HepG2 (cell line): ENCODE measurements around the gene ZNF771. TPM values are rescaled to one million over a fixed set of nuclear protein-coding genes. Genes with fewer than 3 reads are reported as not detected.

Experiments used
- ARNTL ChIP-seq: sonication (generic); formaldehyde crosslinking; IDR thresholded peaks from 2 replicates; pipeline ENCODE4 v1.4.0; 2020; ENCODE audit warnings: mild to moderate bottlenecking, missing genetic modification reagents
- DNMT3B ChIP-seq: conservative IDR thresholded peaks from 2 replicates; pipeline ENCODE4 v1.6.1; 2016; ENCODE audit warnings: missing biosample characterization, control low read depth
- DR1 ChIP-seq: sonication (generic); formaldehyde crosslinking; IDR thresholded peaks from 2 replicates; pipeline ENCODE4 v1.8.0; 2021; ENCODE audit warnings: mild to moderate bottlenecking, missing genetic modification reagents, inconsistent platforms
- KDM6A ChIP-seq: IDR thresholded peaks from 2 replicates; pipeline ENCODE4 v1.6.1; 2016; ENCODE audit warnings: low read depth
- KMT2A ChIP-seq: sonication (generic); formaldehyde crosslinking; IDR thresholded peaks from 2 replicates; pipeline ENCODE4 v1.4.0; 2020; ENCODE audit warnings: missing genetic modification reagents
- TFAP4 ChIP-seq: sonication (generic); IDR thresholded peaks from 2 replicates; pipeline ENCODE4 v1.6.1; 2016; ENCODE audit warnings: low read depth, borderline replicate concordance
- ZFP1 ChIP-seq: IDR thresholded peaks from 2 replicates; pipeline ENCODE4 v1.6.1; 2016
- ZNF10 ChIP-seq: sonication (generic); formaldehyde crosslinking; IDR thresholded peaks from 2 replicates; pipeline ENCODE4 v1.4.0; 2020; ENCODE audit warnings: mild to moderate bottlenecking, low read depth, missing genetic modification reagents, borderline replicate concordance
- ZNF318 ChIP-seq: sonication (generic); formaldehyde crosslinking; IDR thresholded peaks from 2 replicates; pipeline ENCODE4 v1.4.0; 2020; ENCODE audit warnings: mild to moderate bottlenecking, missing genetic modification reagents
- polyA plus RNA-seq, 8 experiments: library from polyadenylated mRNA; depleted of rRNA in 3 of 8; stranded (reverse) in 7 of 8; unstranded in 1 of 8; fragments of >200 nt; fragmentation: Illumina TruSeq in 4 of 8; extraction: Trizol in 4 of 8; gene quantifications; 2 replicates each; pipeline versions ENCODE4 v1.2.1 to v1.2.3, GENCODE V29; 2011 to 2016; ENCODE audit warnings: low read depth in 4 of 8, missing spikeins in 1 of 8, mixed read lengths in 1 of 8; ENCODE audit not compliant: insufficient read depth in 1 of 8
- total RNA-seq, 5 experiments: library from RNA; depleted of rRNA; stranded (reverse); fragments of >200 nt; fragmentation: Illumina TruSeq; extraction: Trizol; gene quantifications; 2 replicates each; pipeline ENCODE4 v1.2.3, GENCODE V29; 2016; ENCODE audit warnings: low read depth in 1 of 5
- TF ChIP-seq, protein P1 (sequence below): sonication (generic); formaldehyde crosslinking; IDR thresholded peaks from 2 replicates; pipeline ENCODE4 v1.4.0; 2020; ENCODE audit warnings: mild to moderate bottlenecking, missing genetic modification reagents, borderline replicate concordance
- TF ChIP-seq, protein P2 (sequence below): IDR thresholded peaks from 2 replicates; pipeline ENCODE4 v1.6.1; 2016; ENCODE audit warnings: low read depth

ZNF771 gene
- total and polyA plus RNA-seq, 2 of the 13 experiments (the other 11 are each of a cell fraction or from before 2014, with no cell fraction given) = 5.0 to 11.8 TPM

DNA sequence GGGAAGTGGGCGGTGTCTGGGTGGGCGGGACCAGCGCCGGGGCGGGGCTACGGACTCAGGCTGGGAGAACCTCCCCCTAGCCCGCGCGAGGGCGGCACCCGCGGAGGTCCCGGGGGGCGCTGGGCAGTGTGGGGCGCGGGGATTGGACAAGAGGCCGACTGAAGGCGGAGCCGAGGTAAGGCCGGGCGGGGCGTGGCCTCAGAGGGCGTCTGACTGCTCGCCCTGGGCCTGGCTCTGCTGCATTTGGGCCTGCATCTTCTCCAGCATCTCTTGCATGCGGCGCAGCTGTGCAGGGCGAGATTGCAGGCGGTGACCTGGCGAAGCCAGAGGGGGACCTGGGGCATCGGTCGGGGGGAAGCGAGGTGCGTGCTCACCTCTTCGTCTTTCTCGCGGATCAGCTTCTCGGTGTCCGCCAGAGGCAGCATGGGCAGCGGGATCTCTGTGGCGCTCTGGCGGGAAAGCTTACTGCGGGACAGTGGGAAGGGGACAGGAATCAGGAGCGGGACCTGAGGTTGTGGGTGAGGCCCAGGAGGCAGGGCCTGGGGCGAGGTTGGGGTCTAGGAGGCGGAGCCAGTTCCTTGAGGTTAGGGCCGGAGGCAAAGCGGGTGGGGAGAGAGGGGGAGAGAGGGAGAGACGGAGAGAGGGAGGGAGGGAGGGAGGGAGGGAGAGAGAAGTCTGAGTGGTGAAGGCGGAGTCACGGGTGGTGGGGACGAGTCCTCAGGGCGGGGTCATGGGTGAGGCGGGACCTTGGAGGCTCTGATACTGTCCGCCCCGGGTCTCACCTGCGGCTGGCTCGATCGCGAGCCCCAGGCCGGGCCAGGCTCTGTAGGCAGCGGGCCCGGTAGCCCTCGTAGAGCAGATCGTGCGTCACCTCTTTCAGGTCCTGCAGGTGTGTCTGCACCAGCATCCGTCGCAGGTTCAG lies 28.9 kb upstream of the ZNF771 start (continued):
- TF ChIP-seq, protein P1, sequence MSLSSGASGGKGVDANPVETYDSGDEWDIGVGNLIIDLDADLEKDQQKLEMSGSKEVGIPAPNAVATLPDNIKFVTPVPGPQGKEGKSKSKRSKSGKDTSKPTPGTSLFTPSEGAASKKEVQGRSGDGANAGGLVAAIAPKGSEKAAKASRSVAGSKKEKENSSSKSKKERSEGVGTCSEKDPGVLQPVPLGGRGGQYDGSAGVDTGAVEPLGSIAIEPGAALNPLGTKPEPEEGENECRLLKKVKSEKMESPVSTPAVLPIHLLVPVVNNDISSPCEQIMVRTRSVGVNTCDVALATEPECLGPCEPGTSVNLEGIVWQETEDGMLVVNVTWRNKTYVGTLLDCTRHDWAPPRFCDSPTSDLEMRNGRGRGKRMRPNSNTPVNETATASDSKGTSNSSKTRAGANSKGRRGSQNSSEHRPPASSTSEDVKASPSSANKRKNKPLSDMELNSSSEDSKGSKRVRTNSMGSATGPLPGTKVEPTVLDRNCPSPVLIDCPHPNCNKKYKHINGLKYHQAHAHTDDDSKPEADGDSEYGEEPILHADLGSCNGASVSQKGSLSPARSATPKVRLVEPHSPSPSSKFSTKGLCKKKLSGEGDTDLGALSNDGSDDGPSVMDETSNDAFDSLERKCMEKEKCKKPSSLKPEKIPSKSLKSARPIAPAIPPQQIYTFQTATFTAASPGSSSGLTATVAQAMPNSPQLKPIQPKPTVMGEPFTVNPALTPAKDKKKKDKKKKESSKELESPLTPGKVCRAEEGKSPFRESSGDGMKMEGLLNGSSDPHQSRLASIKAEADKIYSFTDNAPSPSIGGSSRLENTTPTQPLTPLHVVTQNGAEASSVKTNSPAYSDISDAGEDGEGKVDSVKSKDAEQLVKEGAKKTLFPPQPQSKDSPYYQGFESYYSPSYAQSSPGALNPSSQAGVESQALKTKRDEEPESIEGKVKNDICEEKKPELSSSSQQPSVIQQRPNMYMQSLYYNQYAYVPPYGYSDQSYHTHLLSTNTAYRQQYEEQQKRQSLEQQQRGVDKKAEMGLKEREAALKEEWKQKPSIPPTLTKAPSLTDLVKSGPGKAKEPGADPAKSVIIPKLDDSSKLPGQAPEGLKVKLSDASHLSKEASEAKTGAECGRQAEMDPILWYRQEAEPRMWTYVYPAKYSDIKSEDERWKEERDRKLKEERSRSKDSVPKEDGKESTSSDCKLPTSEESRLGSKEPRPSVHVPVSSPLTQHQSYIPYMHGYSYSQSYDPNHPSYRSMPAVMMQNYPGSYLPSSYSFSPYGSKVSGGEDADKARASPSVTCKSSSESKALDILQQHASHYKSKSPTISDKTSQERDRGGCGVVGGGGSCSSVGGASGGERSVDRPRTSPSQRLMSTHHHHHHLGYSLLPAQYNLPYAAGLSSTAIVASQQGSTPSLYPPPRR = peak; percentile 44
- TF ChIP-seq ZNF10 (CRISPR knock-in tag) = no peak
- TF ChIP-seq DR1 (CRISPR knock-in tag) = peak; percentile 91
- no peak for TF ChIP-seq ZFP1 (CRISPR knock-in tag)
- TF ChIP-seq, protein P2, sequence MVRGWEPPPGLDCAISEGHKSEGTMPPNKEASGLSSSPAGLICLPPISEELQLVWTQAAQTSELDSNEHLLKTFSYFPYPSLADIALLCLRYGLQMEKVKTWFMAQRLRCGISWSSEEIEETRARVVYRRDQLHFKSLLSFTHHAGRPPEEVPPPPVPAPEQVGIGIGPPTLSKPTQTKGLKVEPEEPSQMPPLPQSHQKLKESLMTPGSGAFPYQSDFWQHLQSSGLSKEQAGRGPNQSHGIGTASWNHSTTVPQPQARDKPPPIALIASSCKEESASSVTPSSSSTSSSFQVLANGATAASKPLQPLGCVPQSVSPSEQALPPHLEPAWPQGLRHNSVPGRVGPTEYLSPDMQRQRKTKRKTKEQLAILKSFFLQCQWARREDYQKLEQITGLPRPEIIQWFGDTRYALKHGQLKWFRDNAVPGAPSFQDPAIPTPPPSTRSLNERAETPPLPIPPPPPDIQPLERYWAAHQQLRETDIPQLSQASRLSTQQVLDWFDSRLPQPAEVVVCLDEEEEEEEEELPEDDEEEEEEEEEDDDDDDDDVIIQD = peak; percentile 45; the same call in 1 of the 2 replicates
- TF ChIP-seq ZNF318 (CRISPR knock-in tag) = peak; percentile 97
- TF ChIP-seq KDM6A (CRISPR knock-in tag) = no peak
- no peak for TF ChIP-seq DNMT3B (CRISPR knock-in tag)
- peak; percentile 64; the same call in 1 of the 2 replicates for TF ChIP-seq TFAP4
- peak; percentile 20 for TF ChIP-seq KMT2A (CRISPR knock-in tag)
- TF ChIP-seq ARNTL (CRISPR knock-in tag) = no peak
